ENCODE results near the gene WBP11. TPM values are rescaled to one million over a fixed set of nuclear protein-coding genes. Genes with fewer than 3 reads are reported as not detected.

Gene WBP11
- total RNA-seq, 1 donor from 2014 or later = 72.1 TPM

DNA sequence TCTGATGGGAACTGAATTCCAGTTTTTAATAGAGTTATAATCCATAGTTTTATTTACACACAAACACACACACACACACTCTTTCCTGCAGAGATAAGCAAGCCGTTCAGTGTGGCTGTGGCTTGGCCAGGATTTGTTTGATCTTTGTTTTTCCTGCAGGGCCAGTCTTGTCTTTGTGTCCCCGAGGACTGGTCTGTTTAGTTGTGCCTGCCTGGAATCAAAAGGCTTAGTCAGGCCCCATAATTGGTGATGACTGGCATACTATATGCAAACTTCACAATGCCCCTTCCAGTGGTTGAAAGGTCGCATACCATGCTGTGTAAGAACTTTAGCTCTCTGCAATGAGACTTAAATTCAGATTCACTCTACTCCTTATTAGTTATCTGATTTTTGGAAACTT lies 26.0 kb downstream of the WBP11 start:
- Histone ChIP-seq H3K79me2 (ENCODE audit: insufficient read depth, low read length) (peaks cover 12% of the 10 kb centered on the region), H3K9me3 (ENCODE audit: insufficient read depth, low read depth, low read length) (no peaks in the 10 kb centered on the region), H3K9ac (ENCODE audit: low read length) (no peak overlapping the region), H4K20me1 (ENCODE audit: insufficient read depth, low read length) (no peaks in the 10 kb centered on the region), H3K27me3 (ENCODE audit: insufficient read depth, low read length) (no peaks in the 10 kb centered on the region), H3K4me2 (ENCODE audit: low read length) (no peak overlapping the region), H3K4me3 (ENCODE audit: insufficient read depth, low read depth, low read length) (no peak overlapping the region), H2AFZ (ENCODE audit: low read depth, low read length) (no peak overlapping the region), H3K27ac (ENCODE audit: low read depth, low read length) (no peak overlapping the region), H3K36me3 (ENCODE audit: insufficient read depth, low read length) (no peaks in the 10 kb centered on the region), H3K4me1 (ENCODE audit: insufficient read depth, low read length) (peaks cover 10% of the 10 kb centered on the region)
- FAIRE-seq (no peak), DNase-seq (ENCODE audit: low read depth) (no peak)
- no peaks in the 10 kb centered on the region for H3K36me3 Mint-ChIP-seq (ENCODE audit: low read depth, unreplicated experiment)
- H3K27me3 Mint-ChIP-seq (ENCODE audit: low read depth, unreplicated experiment) = no peaks in the 10 kb centered on the region
- peak overlapping the region; percentile 27 for H3K27ac Mint-ChIP-seq (ENCODE audit: unreplicated experiment)
- H3K4me3 Mint-ChIP-seq (ENCODE audit: unreplicated experiment) = peak overlapping the region; percentile 23
- H3K9me3 Mint-ChIP-seq (ENCODE audit: unreplicated experiment) = no peaks in the 10 kb centered on the region
- peaks cover 30% of the 10 kb centered on the region for H3K4me1 Mint-ChIP-seq (ENCODE audit: low read depth, unreplicated experiment)
- TF ChIP-seq, protein P1, sequence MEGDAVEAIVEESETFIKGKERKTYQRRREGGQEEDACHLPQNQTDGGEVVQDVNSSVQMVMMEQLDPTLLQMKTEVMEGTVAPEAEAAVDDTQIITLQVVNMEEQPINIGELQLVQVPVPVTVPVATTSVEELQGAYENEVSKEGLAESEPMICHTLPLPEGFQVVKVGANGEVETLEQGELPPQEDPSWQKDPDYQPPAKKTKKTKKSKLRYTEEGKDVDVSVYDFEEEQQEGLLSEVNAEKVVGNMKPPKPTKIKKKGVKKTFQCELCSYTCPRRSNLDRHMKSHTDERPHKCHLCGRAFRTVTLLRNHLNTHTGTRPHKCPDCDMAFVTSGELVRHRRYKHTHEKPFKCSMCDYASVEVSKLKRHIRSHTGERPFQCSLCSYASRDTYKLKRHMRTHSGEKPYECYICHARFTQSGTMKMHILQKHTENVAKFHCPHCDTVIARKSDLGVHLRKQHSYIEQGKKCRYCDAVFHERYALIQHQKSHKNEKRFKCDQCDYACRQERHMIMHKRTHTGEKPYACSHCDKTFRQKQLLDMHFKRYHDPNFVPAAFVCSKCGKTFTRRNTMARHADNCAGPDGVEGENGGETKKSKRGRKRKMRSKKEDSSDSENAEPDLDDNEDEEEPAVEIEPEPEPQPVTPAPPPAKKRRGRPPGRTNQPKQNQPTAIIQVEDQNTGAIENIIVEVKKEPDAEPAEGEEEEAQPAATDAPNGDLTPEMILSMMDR (IDR thresholded peaks at IDR 0.05; ENCODE audit: insufficient read depth, low read depth, low read length) = no peak
- no peak for TF ChIP-seq EZH2 (IDR thresholded peaks at IDR 0.05; ENCODE audit: insufficient read depth, low read length)

DNA sequence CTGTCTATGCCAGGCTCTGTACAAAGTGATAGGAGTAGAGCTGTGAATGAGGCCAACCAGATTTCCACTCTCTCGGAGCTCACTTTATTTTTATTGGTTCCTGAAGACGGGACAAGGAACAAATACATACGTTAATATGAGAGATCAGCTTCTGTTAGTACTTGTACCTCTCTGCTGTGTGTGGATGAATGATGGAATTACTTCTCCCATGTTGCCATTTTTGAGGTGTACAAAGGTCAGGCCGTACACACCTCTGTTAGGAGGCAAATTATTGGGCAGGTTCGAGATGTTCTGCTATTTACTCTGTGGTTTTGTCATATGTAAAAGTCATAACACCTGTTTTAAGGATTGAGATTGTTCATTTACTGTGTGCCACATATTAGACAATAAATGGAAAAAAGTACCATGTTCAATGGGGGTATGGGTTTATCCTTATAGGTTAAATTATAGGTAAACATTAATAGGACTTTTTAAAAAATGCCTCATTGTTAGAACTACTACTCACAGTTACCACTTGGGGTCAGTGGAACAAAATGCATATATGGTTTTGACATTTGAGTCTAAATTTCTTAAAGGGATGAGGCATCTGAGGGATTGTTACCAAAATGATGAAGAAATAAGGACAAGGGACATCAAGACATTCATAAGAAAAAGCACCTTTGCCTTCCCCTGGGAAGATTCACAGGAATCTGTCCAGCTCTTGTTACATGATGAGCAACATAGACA lies 26.9 kb downstream of the WBP11 start:
- DNase-seq (ENCODE audit: low read depth) (no peak), FAIRE-seq (no peak)
- Histone ChIP-seq H3K27me3 (ENCODE audit: insufficient read depth, low read length) (no peaks in the 10 kb centered on the region), H3K9ac (ENCODE audit: low read length) (no peak overlapping the region), H2AFZ (ENCODE audit: low read depth, low read length) (no peak overlapping the region), H3K27ac (ENCODE audit: low read depth, low read length) (no peak overlapping the region), H3K4me2 (ENCODE audit: low read length) (peak overlapping the region; percentile 90), H3K36me3 (ENCODE audit: insufficient read depth, low read length) (no peaks in the 10 kb centered on the region), H3K4me1 (ENCODE audit: insufficient read depth, low read length) (peaks cover 10% of the 10 kb centered on the region), H4K20me1 (ENCODE audit: insufficient read depth, low read length) (no peaks in the 10 kb centered on the region), H3K79me2 (ENCODE audit: insufficient read depth, low read length) (peaks cover 12% of the 10 kb centered on the region), H3K4me3 (ENCODE audit: insufficient read depth, low read depth, low read length) (no peak overlapping the region), H3K9me3 (ENCODE audit: insufficient read depth, low read depth, low read length) (no peaks in the 10 kb centered on the region)
- Mint-ChIP-seq H3K4me3 (ENCODE audit: unreplicated experiment) (peak overlapping the region; percentile 93), H3K27me3 (ENCODE audit: low read depth, unreplicated experiment) (no peaks in the 10 kb centered on the region), H3K4me1 (ENCODE audit: low read depth, unreplicated experiment) (peaks cover 32% of the 10 kb centered on the region), H3K36me3 (ENCODE audit: low read depth, unreplicated experiment) (no peaks in the 10 kb centered on the region), H3K27ac (ENCODE audit: unreplicated experiment) (peak overlapping the region; percentile 97), H3K9me3 (ENCODE audit: unreplicated experiment) (no peaks in the 10 kb centered on the region)
- TF ChIP-seq, protein P1 (IDR thresholded peaks at IDR 0.05; ENCODE audit: insufficient read depth, low read depth, low read length) = no peak
- no peak for TF ChIP-seq EZH2 (IDR thresholded peaks at IDR 0.05; ENCODE audit: insufficient read depth, low read length)

DNA sequence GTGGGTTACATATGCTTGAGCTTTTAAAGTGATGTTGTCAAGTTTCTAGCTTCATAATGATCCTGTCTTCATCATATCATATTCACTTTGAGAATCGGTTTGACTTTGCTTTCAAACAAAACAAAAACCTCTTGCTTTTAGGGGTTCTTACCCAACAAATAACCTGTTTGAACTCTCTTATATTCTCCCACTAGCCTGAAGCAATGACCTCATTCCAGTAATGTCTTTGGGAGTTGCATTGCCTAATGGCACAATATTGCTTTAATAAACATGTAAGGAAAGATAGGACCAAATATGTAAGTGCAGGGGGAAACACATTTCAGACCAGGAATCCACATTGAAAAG lies 27.7 kb downstream of the WBP11 start:
- no peak for FAIRE-seq
- Histone ChIP-seq H2AFZ (ENCODE audit: low read depth, low read length) (peak overlapping the region; percentile 3), H3K27me3 (ENCODE audit: insufficient read depth, low read length) (no peaks in the 10 kb centered on the region), H3K79me2 (ENCODE audit: insufficient read depth, low read length) (peaks cover 12% of the 10 kb centered on the region), H3K36me3 (ENCODE audit: insufficient read depth, low read length) (no peaks in the 10 kb centered on the region), H3K9ac (ENCODE audit: low read length) (peak overlapping the region; percentile 87), H3K9me3 (ENCODE audit: insufficient read depth, low read depth, low read length) (no peaks in the 10 kb centered on the region), H3K27ac (ENCODE audit: low read depth, low read length) (peak overlapping the region; percentile 80), H3K4me3 (ENCODE audit: insufficient read depth, low read depth, low read length) (peak overlapping the region; percentile 90), H3K4me1 (ENCODE audit: insufficient read depth, low read length) (peaks cover 10% of the 10 kb centered on the region), H4K20me1 (ENCODE audit: insufficient read depth, low read length) (no peaks in the 10 kb centered on the region), H3K4me2 (ENCODE audit: low read length) (peak overlapping the region; percentile 90)
- H3K27ac Mint-ChIP-seq (ENCODE audit: unreplicated experiment) = peak overlapping the region; percentile 97
- H3K4me1 Mint-ChIP-seq (ENCODE audit: low read depth, unreplicated experiment) = peaks cover 31% of the 10 kb centered on the region
- no peaks in the 10 kb centered on the region for H3K9me3 Mint-ChIP-seq (ENCODE audit: unreplicated experiment)
- TF ChIP-seq, protein P1 (IDR thresholded peaks at IDR 0.05; ENCODE audit: insufficient read depth, low read depth, low read length) = no peak
- TF ChIP-seq EZH2 (IDR thresholded peaks at IDR 0.05; ENCODE audit: insufficient read depth, low read length) = no peak
- H3K4me3 Mint-ChIP-seq (ENCODE audit: unreplicated experiment) = peak overlapping the region; percentile 93
- H3K27me3 Mint-ChIP-seq (ENCODE audit: low read depth, unreplicated experiment) = no peaks in the 10 kb centered on the region
- H3K36me3 Mint-ChIP-seq (ENCODE audit: low read depth, unreplicated experiment) = no peaks in the 10 kb centered on the region
- peak; percentile 33 for DNase-seq (ENCODE audit: low read depth)

Measured in astrocyte (in vitro differentiated cells and primary cell).